Breast epithelium (tissue), 3 donors: ENCODE measurements around the gene TMED8.

Source experiments
- POLR2A ChIP-seq: fragments of 450-650 bp; IDR thresholded peaks from one replicate; pipeline ENCODE4 v1.6.1; 2016; ENCODE audit warnings: antibody characterized with exemption, mild to moderate bottlenecking, moderate library complexity
- TF ChIP-seq, protein P1 (sequence below), 3 donors: fragments of 450-650 bp; IDR thresholded peaks; one replicate each; pipeline ENCODE4 v1.5.1; 2016 to 2017; ENCODE audit warnings: antibody characterized with exemption in 3 of 3, mild to moderate bottlenecking in 3 of 3, moderate library complexity in 3 of 3

DNA sequence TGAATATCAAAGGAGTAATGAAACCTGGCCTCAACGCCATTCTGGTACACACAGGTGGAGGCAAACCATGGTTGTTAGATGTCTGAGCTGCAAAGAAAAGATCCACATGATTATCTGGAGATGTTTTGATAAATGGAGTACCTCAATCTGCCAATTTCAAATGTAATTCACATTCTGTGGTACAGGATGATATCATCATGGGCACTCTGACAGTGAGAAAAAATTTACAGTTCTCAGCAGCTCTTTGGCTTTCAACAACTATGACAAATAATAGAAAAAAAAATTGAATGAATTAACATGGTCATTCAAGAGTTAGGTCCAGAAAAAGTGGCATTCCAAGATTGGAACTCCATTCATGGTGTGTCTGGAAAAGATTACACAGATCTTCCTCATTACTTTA is 17.3 kb downstream of the TMED8 start:
- TF ChIP-seq, protein P1, sequence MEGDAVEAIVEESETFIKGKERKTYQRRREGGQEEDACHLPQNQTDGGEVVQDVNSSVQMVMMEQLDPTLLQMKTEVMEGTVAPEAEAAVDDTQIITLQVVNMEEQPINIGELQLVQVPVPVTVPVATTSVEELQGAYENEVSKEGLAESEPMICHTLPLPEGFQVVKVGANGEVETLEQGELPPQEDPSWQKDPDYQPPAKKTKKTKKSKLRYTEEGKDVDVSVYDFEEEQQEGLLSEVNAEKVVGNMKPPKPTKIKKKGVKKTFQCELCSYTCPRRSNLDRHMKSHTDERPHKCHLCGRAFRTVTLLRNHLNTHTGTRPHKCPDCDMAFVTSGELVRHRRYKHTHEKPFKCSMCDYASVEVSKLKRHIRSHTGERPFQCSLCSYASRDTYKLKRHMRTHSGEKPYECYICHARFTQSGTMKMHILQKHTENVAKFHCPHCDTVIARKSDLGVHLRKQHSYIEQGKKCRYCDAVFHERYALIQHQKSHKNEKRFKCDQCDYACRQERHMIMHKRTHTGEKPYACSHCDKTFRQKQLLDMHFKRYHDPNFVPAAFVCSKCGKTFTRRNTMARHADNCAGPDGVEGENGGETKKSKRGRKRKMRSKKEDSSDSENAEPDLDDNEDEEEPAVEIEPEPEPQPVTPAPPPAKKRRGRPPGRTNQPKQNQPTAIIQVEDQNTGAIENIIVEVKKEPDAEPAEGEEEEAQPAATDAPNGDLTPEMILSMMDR (IDR thresholded peaks at IDR 0.05), result no peak
- TF ChIP-seq POLR2A, result no peak
